IMR-90 (cell line): ENCODE measurements around the gene ELF5. TPM values are rescaled to one million over a fixed set of nuclear protein-coding genes. Genes with fewer than 3 reads are reported as not detected.
A peak's percentile ranks its signal among the peaks of the same experiment; 100 is the strongest.

Experiments
- ATAC-seq: fragments of 200-7000 bp; cut with Tn5 transposase; 2 replicates; pipeline ENCODE4 v1.9.1; 2020; ENCODE audit warnings: low read depth, mild to moderate bottlenecking, moderate library complexity
- BruUV-seq: library from RNA; stranded (reverse); fragments of 400-500 nt; replicated peaks from 2 replicates; lab custom pipeline; 2021; lab: Mats Ljungman, UMichigan
- CTCF ChIA-PET: fragments of 300-600 bp; formaldehyde crosslinking; extraction: SDS; loops from one replicate; lab custom pipeline; 2021; ENCODE audit warnings: antibody characterized with exemption; lab: Yijun Ruan, JAX
- POLR2A ChIA-PET: fragments of 300-600 bp; sonication (Branson Sonifier 250); formaldehyde crosslinking; loops from one replicate; lab custom pipeline; 2022; ENCODE audit warnings: antibody characterized with exemption; ENCODE audit not compliant: unreplicated experiment; lab: Charles Lee
- DNase-seq: peaks from one replicate; pipeline ENCODE4 v3.0.0; 2013
- H2AFZ ChIP-seq: replicated peaks from 2 replicates; pipeline ENCODE3; 2013; ENCODE audit warnings: low read length, mild to moderate bottlenecking; ENCODE audit not compliant: poor library complexity
- H2AK5ac ChIP-seq: 2 replicates; pipeline ENCODE4 v1.6.1; 2013; ENCODE audit warnings: low read depth, low read length, inconsistent platforms
- H2AK9ac ChIP-seq: replicated peaks from 2 replicates; pipeline ENCODE3; 2013; ENCODE audit warnings: mild to moderate bottlenecking, low read depth, low read length, moderate library complexity; ENCODE audit not compliant: poor library complexity
- H2BK120ac ChIP-seq: 2 replicates; pipeline ENCODE4 v1.6.1; 2013; ENCODE audit warnings: low read depth, low read length, inconsistent platforms
- H2BK15ac ChIP-seq: 3 replicates; pipeline ENCODE4 v1.6.1; 2013; ENCODE audit warnings: low read depth, low read length, inconsistent platforms
- H2BK20ac ChIP-seq: 2 replicates; pipeline ENCODE4 v1.6.1; 2013; ENCODE audit warnings: low read depth, mild to moderate bottlenecking, inconsistent platforms, low read length, moderate library complexity
- H2BK5ac ChIP-seq: 2 replicates; pipeline ENCODE4 v1.6.1; 2013; ENCODE audit warnings: mild to moderate bottlenecking, low read depth, low read length, inconsistent platforms; ENCODE audit not compliant: poor library complexity, severe bottlenecking
- H3K14ac ChIP-seq: replicated peaks from 2 replicates; pipeline ENCODE4 v1.6.1; 2013; ENCODE audit warnings: low read depth, low read length, inconsistent platforms
- H3K18ac ChIP-seq: 2 replicates; pipeline ENCODE4 v1.6.1; 2013; ENCODE audit warnings: low read depth, low read length, control low read depth
- H3K23ac ChIP-seq: 2 replicates; pipeline ENCODE4 v1.6.1; 2013; ENCODE audit warnings: low read depth, low read length, inconsistent platforms
- H3K27ac ChIP-seq: 2 replicates; pipeline ENCODE4 v1.5.1; 2013; ENCODE audit warnings: mild to moderate bottlenecking, control low read depth, low read length; ENCODE audit not compliant: insufficient read depth
- H3K27me3 ChIP-seq: 2 replicates; pipeline ENCODE4 v1.6.1; 2013; ENCODE audit warnings: low read length; ENCODE audit not compliant: control insufficient read depth, insufficient read depth
- H3K36me3 ChIP-seq: 2 replicates; pipeline ENCODE4 v1.6.1; 2013; ENCODE audit warnings: low read length, mixed read lengths; ENCODE audit not compliant: control insufficient read depth, insufficient read depth
- H3K4ac ChIP-seq: 2 replicates; pipeline ENCODE4 v1.6.1; 2013; ENCODE audit warnings: low read depth, low read length, inconsistent platforms
- H3K4me1 ChIP-seq: 2 replicates; pipeline ENCODE4 v1.6.1; 2013; ENCODE audit warnings: low read length, mixed read lengths; ENCODE audit not compliant: control insufficient read depth, insufficient read depth
- H3K4me2 ChIP-seq: 2 replicates; pipeline ENCODE4 v1.6.1; 2013; ENCODE audit warnings: low read depth, mild to moderate bottlenecking, control low read depth, low read length, moderate library complexity
- H3K4me3 ChIP-seq: 2 replicates; pipeline ENCODE4 v1.5.1; 2013; ENCODE audit warnings: low read depth, mild to moderate bottlenecking, control low read depth, low read length, moderate library complexity; ENCODE audit not compliant: insufficient read depth
- H3K56ac ChIP-seq: 2 replicates; pipeline ENCODE4 v1.6.1; 2013; ENCODE audit warnings: low read length, inconsistent platforms; ENCODE audit not compliant: insufficient read depth; ENCODE audit errors: extremely low read depth
- H3K79me1 ChIP-seq, 2 experiments: 2 replicates each; pipeline ENCODE4 v1.6.1; 2013; ENCODE audit warnings: low read length in 2 of 2, inconsistent platforms in 1 of 2, low read depth in 1 of 2
- H3K9ac ChIP-seq: 2 replicates; pipeline ENCODE4 v1.6.1; 2013; ENCODE audit warnings: low read depth, low read length, control low read depth
- H3K9me1 ChIP-seq: 2 replicates; pipeline ENCODE4 v1.6.1; 2013; ENCODE audit warnings: low read length, inconsistent platforms; ENCODE audit not compliant: insufficient read depth
- H3K9me3 ChIP-seq: 2 replicates; pipeline ENCODE4 v1.6.1; 2013; ENCODE audit warnings: low read length; ENCODE audit not compliant: control insufficient read depth, insufficient read depth
- H4K20me1 ChIP-seq: 2 replicates; pipeline ENCODE4 v1.6.1; 2013; ENCODE audit warnings: low read length, inconsistent platforms; ENCODE audit not compliant: insufficient read depth
- H4K5ac ChIP-seq: 2 replicates; pipeline ENCODE4 v1.6.1; 2013; ENCODE audit warnings: mild to moderate bottlenecking, low read depth, low read length, control low read depth
- H4K8ac ChIP-seq, 2 experiments: 2 replicates each; pipeline ENCODE4 v1.6.1; 2013; ENCODE audit warnings: low read depth in 2 of 2, low read length in 2 of 2, control low read depth in 1 of 2, inconsistent platforms in 1 of 2
- H4K91ac ChIP-seq: 2 replicates; pipeline ENCODE4 v1.6.1; 2013; ENCODE audit warnings: low read depth, low read length, inconsistent platforms; ENCODE audit not compliant: insufficient read depth
- BHLHE40 ChIP-seq: fragments of 150-350 bp; IDR thresholded peaks from 2 replicates; pipeline ENCODE4 v1.6.1; 2016; ENCODE audit warnings: mild to moderate bottlenecking, low read depth, low read length
- CEBPB ChIP-seq: IDR thresholded peaks from 2 replicates; pipeline ENCODE4 v1.6.1; 2012; ENCODE audit warnings: low read depth, low read length, improper control_type of control experiment
- CHD1 ChIP-seq: IDR thresholded peaks from 2 replicates; pipeline ENCODE4 v1.6.1; 2012; ENCODE audit warnings: low read depth, low read length, improper control_type of control experiment
- FOS ChIP-seq: fragments of 150-350 bp; IDR thresholded peaks from 2 replicates; pipeline ENCODE4 v1.6.1; 2016; ENCODE audit warnings: low read depth, low read length
- MAZ ChIP-seq: IDR thresholded peaks from 2 replicates; pipeline ENCODE4 v1.6.1; 2012; ENCODE audit warnings: low read depth, mild to moderate bottlenecking, low read length, improper control_type of control experiment, moderate library complexity, borderline replicate concordance
- MXI1 ChIP-seq: IDR thresholded peaks from 2 replicates; pipeline ENCODE4 v1.6.1; 2012; ENCODE audit warnings: low read depth, mild to moderate bottlenecking, low read length, moderate library complexity, borderline replicate concordance
- NFE2L2 ChIP-seq: fragments of 150-350 bp; IDR thresholded peaks from 2 replicates; pipeline ENCODE4 v1.6.1; 2016; ENCODE audit warnings: low read depth, mild to moderate bottlenecking, low read length
- POLR2A ChIP-seq: IDR thresholded peaks from 2 replicates; pipeline ENCODE4 v1.6.1; 2012; ENCODE audit warnings: mild to moderate bottlenecking, low read depth, low read length
- RAD21 ChIP-seq: IDR thresholded peaks from 2 replicates; pipeline ENCODE4 v1.6.1; 2012; ENCODE audit warnings: low read length, improper control_type of control experiment
- RCOR1 ChIP-seq: IDR thresholded peaks from 2 replicates; pipeline ENCODE4 v1.6.1; 2012; ENCODE audit warnings: mild to moderate bottlenecking, low read length, improper control_type of control experiment; ENCODE audit not compliant: insufficient replicate concordance
- RFX5 ChIP-seq: IDR thresholded peaks from 2 replicates; pipeline ENCODE4 v1.8.0; 2012; ENCODE audit warnings: low read depth, mild to moderate bottlenecking, low read length, moderate library complexity
- SMC3 ChIP-seq: fragments of 150-350 bp; IDR thresholded peaks from 2 replicates; pipeline ENCODE4 v1.6.1; 2016; ENCODE audit warnings: low read depth, mild to moderate bottlenecking, antibody characterized with exemption, low read length, moderate library complexity
- WGBS, 2 experiments: methylation state at CpG; one replicate each; pipeline versions ENCODE4 v1.1.5 to v1.1.7; 2013; ENCODE audit warnings: missing lambda C conversion rate in 2 of 2; ENCODE audit not compliant: insufficient read length in 1 of 2; ENCODE audit errors: extremely low coverage in 2 of 2; 5-methylcytosine and 5-hydroxymethylcytosine counted together
- dilution Hi-C: fragments of 300-500 bp; cut with HindIII; formaldehyde crosslinking; loops from one replicate; pipeline ENCODE4 v1.14.3; 2018; ENCODE audit warnings: low sequenced_read_pairs; ENCODE audit not compliant: unreplicated experiment
- in situ Hi-C: fragments of 300-500 bp; cut with MboI; formaldehyde crosslinking; loops from 3 replicates; pipeline ENCODE4 v1.14.3; 2019; ENCODE audit warnings: low sequenced_read_pairs, inconsistent platforms, mixed read lengths
- intact Hi-C: fragments of 100-400 bp; cut with micrococcal nuclease; formaldehyde crosslinking; loops from 2 replicates; pipeline ENCODE4 v1.10.0; 2022
- polyA plus RNA-seq, 3 experiments: library from polyadenylated mRNA; depleted of rRNA; stranded (reverse); fragments of >200 nt; gene quantifications; 2 replicates each; pipeline ENCODE4 v1.2.3, GENCODE V29; 2012; ENCODE audit warnings: low replicate concordance in 1 of 3
- total RNA-seq: library from RNA; depleted of rRNA; stranded (reverse); fragments of >200 nt; gene quantifications from 2 replicates; pipeline ENCODE4 v1.2.3, GENCODE V29; 2012
- TF ChIP-seq, protein P1 (sequence below): fragments of 150-350 bp; IDR thresholded peaks from 2 replicates; pipeline ENCODE4 v1.6.1; 2017; ENCODE audit warnings: mild to moderate bottlenecking, antibody characterized with exemption, low read length, low read depth
- TF ChIP-seq, protein P2 (sequence below): fragments of 150-350 bp; IDR thresholded peaks from 2 replicates; pipeline ENCODE4 v1.6.1; 2016; ENCODE audit warnings: low read depth, mild to moderate bottlenecking, low read length, moderate library complexity, borderline replicate concordance

The ELF5 gene
- total and polyA plus RNA-seq, 2 of the 4 experiments (the other 2 are of a cell fraction): not detected

DNA sequence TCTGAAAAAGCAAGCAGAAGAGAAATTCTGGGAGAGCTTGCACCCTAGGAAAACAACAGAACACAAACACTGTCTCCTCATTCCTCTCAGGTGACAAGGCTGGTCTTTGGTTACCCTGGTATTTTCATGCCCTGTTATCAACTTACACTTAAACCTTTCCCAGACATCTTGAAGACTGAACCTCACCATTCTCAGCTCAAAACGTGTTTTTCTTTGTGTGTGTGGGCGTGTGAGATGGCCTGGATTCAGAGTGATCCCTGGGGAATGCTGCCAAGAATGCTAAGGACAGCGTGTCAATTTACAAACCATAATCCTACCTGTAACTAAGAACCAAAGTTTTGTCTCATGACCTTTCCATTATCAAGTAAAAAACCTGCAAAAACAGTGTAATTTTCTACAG lies 33.3 kb downstream of the ELF5 start:
- Histone ChIP-seq H4K91ac (no peak overlapping the region), H3K56ac (no peak overlapping the region), H3K9me1 (no peaks in the 10 kb centered on the region), H3K18ac (no peak overlapping the region), H3K27ac (no peak overlapping the region), H2BK120ac (no peak overlapping the region), H3K4me1 (peaks cover 3% of the 10 kb centered on the region; the same call in 1 of the 2 replicates), H2BK20ac (no peak overlapping the region), H4K20me1 (no peaks in the 10 kb centered on the region), H2AK9ac (no peak overlapping the region), H3K4me3 (no peak overlapping the region), H3K4ac (no peak overlapping the region), H3K4me2 (no peak overlapping the region), H2BK5ac (no peak overlapping the region), H3K23ac (no peak overlapping the region), H2AK5ac (no peak overlapping the region), H4K8ac (no peak overlapping the region), H3K14ac (no peak overlapping the region), H3K27me3 (peaks cover 21% of the 10 kb centered on the region), H3K36me3 (no peaks in the 10 kb centered on the region), H3K79me1 (no peaks in the 10 kb centered on the region), H2AFZ (no peak overlapping the region), H3K9ac (no peak overlapping the region), H2BK15ac (no peak overlapping the region), H3K9me3 (no peaks in the 10 kb centered on the region), H4K5ac (no peak overlapping the region)
- ChIA-PET POLR2A (no interaction called here), CTCF (interaction anchor here (1.0 kb wide), 1 partner anchor 13 kb away, joined by 3 read pairs; no protein-coding TSS in a partner anchor)
- intact Hi-C loops (no loop called here), dilution Hi-C loops (no loop called here), in situ Hi-C loops (no loop called here)
- no peak for ATAC-seq
- 40% methylated on average over 1 of the region's 3 CpGs; no CpG with 5 or more reads in 1 of the 2 experiments for WGBS, 2 experiments
- TF ChIP-seq MAZ (no peak), CHD1 (no peak), NFE2L2 (no peak), SMC3 (no peak), CEBPB (no peak), POLR2A (no peak), BHLHE40 (no peak), RCOR1 (no peak), RFX5 (no peak), RAD21 (no peak), MXI1 (no peak), FOS (no peak)
- TF ChIP-seq, protein P1, sequence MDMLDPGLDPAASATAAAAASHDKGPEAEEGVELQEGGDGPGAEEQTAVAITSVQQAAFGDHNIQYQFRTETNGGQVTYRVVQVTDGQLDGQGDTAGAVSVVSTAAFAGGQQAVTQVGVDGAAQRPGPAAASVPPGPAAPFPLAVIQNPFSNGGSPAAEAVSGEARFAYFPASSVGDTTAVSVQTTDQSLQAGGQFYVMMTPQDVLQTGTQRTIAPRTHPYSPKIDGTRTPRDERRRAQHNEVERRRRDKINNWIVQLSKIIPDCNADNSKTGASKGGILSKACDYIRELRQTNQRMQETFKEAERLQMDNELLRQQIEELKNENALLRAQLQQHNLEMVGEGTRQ: no peak
- TF ChIP-seq, protein P2, sequence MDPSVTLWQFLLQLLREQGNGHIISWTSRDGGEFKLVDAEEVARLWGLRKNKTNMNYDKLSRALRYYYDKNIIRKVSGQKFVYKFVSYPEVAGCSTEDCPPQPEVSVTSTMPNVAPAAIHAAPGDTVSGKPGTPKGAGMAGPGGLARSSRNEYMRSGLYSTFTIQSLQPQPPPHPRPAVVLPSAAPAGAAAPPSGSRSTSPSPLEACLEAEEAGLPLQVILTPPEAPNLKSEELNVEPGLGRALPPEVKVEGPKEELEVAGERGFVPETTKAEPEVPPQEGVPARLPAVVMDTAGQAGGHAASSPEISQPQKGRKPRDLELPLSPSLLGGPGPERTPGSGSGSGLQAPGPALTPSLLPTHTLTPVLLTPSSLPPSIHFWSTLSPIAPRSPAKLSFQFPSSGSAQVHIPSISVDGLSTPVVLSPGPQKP: no peak
- peak; percentile 22 for DNase-seq
- no TSS peak for BruUV-seq
